B cell (primary cell): ENCODE data around the gene NME1. TPM values are rescaled to one million over a fixed set of nuclear protein-coding genes. Genes with fewer than 3 reads are reported as not detected.

Source experiments
- ATAC-seq: fragments of 200-7000 bp; cut with Tn5 transposase; one replicate; pipeline ENCODE4 v1.10.0; 2021; ENCODE audit warnings: low read depth, mild to moderate bottlenecking, moderate number of reproducible peaks, moderate library complexity
- CTCF ChIA-PET: fragments of 350-600 bp; sonication (Branson Sonifier 250); formaldehyde crosslinking; loops from one replicate; lab custom pipeline; 2021; ENCODE audit warnings: antibody characterized with exemption, inconsistent platforms; lab: Charles Lee
- POLR2A ChIA-PET: fragments of 350-600 bp; sonication (Branson Sonifier 250); formaldehyde crosslinking; loops from one replicate; lab custom pipeline; 2021; ENCODE audit warnings: antibody characterized with exemption; lab: Charles Lee
- DNase-seq: peaks from one replicate; pipeline ENCODE4 v3.0.0; 2013
- H2AFZ ChIP-seq: 2 replicates; pipeline ENCODE4 v1.6.1; 2012; ENCODE audit warnings: mild to moderate bottlenecking, low read depth, low read length; ENCODE audit not compliant: insufficient read depth, poor library complexity, severe bottlenecking
- H3K27ac ChIP-seq, 2 donors: 1 replicate in 1 of 2; 2 replicates in 1 of 2; pipeline ENCODE4 v1.5.1; 2012 to 2013; ENCODE audit warnings: low read length in 2 of 2, mild to moderate bottlenecking in 2 of 2, moderate library complexity in 1 of 2
- H3K27me3 ChIP-seq, 4 experiments: fragments of 200-600 bp in 1 of 4; sonication (generic) in 1 of 4; replicated peaks in 1 of 4; 1 replicate in 2 of 4; 2 replicates in 2 of 4; pipeline versions ENCODE4 v1.6.1 to v1.7.0; 2013 to 2016; ENCODE audit warnings: low read length in 3 of 4, mild to moderate bottlenecking in 2 of 4, mixed read lengths in 1 of 4, moderate library complexity in 1 of 4; ENCODE audit not compliant: insufficient read depth in 4 of 4, control insufficient read depth in 3 of 4; ENCODE audit errors: control extremely low read depth in 1 of 4
- H3K36me3 ChIP-seq, 2 experiments: replicated peaks in 1 of 2; 1 replicate in 1 of 2; 2 replicates in 1 of 2; pipeline versions ENCODE4 v1.6.1 to v1.7.1; 2013; ENCODE audit warnings: low read length in 1 of 2; ENCODE audit not compliant: insufficient read depth in 2 of 2, control insufficient read depth in 1 of 2; ENCODE audit errors: control extremely low read depth in 1 of 2, extremely low read depth in 1 of 2
- H3K4me1 ChIP-seq, 2 donors: fragments of 200-600 bp in 1 of 2; sonication (generic) in 1 of 2; 1 replicate in 1 of 2; 2 replicates in 1 of 2; pipeline versions ENCODE4 v1.5.1 to v1.6.1; 2013 to 2017; ENCODE audit warnings: low read length in 2 of 2; ENCODE audit not compliant: control insufficient read depth in 2 of 2, insufficient read depth in 2 of 2
- H3K4me2 ChIP-seq: replicated peaks from 2 replicates; pipeline ENCODE3; 2012; ENCODE audit warnings: mild to moderate bottlenecking, low read depth, low read length; ENCODE audit not compliant: poor library complexity, severe bottlenecking
- H3K4me3 ChIP-seq, 5 experiments: fragments of 200-600 bp in 1 of 5; sonication (generic) in 1 of 5; 1 replicate in 3 of 5; 2 replicates in 2 of 5; pipeline versions ENCODE4 v1.5.1 to v1.7.0; 2011 to 2016; ENCODE audit warnings: low read length in 4 of 5, mild to moderate bottlenecking in 4 of 5, low read depth in 2 of 5, control low read depth in 1 of 5, moderate library complexity in 1 of 5; ENCODE audit not compliant: insufficient read depth in 1 of 5; ENCODE audit errors: control extremely low read depth in 1 of 5, extremely low read depth in 1 of 5
- H3K79me2 ChIP-seq: fragments of 200-600 bp; sonication (generic); one replicate; pipeline ENCODE4 v1.6.0; 2016; ENCODE audit warnings: low read length; ENCODE audit not compliant: control insufficient read depth, insufficient read depth
- H3K9ac ChIP-seq: fragments of 200-600 bp; sonication (generic); 2 replicates; pipeline ENCODE4 v1.6.1; 2017; ENCODE audit warnings: mild to moderate bottlenecking, low read length, moderate library complexity
- H3K9me3 ChIP-seq, 3 donors: one replicate each; pipeline versions ENCODE4 v1.6.1 to v1.7.1; 2013; ENCODE audit warnings: low read length in 2 of 3; ENCODE audit not compliant: control insufficient read depth in 2 of 3, insufficient read depth in 1 of 3; ENCODE audit errors: control extremely low read depth in 1 of 3
- H4K20me1 ChIP-seq: 2 replicates; pipeline ENCODE4 v1.6.0; 2012; ENCODE audit warnings: mild to moderate bottlenecking, low read length; ENCODE audit not compliant: insufficient read depth, control insufficient read depth, poor library complexity, severe bottlenecking
- H3K27ac Mint-ChIP-seq: one replicate; pipeline ENCODE4 v1.8.0; 2021; ENCODE audit warnings: mixed read lengths
- H3K27me3 Mint-ChIP-seq: one replicate; pipeline ENCODE4 v1.8.0; 2021; ENCODE audit warnings: mixed read lengths
- H3K4me1 Mint-ChIP-seq: one replicate; pipeline ENCODE4 v1.8.0; 2021; ENCODE audit warnings: mixed read lengths
- H3K4me3 Mint-ChIP-seq: one replicate; pipeline ENCODE4 v1.8.0; 2021; ENCODE audit warnings: mixed read lengths
- H3K9me3 Mint-ChIP-seq: one replicate; pipeline ENCODE4 v1.8.0; 2022; ENCODE audit warnings: mixed read lengths; ENCODE audit not compliant: insufficient read depth
- CTCF ChIP-seq: fragments of 200-600 bp; IDR thresholded peaks from one replicate; pipeline ENCODE4 v1.8.0; 2022; ENCODE audit warnings: antibody characterized with exemption, mild to moderate bottlenecking
- EZH2 ChIP-seq: IDR thresholded peaks from 2 replicates; pipeline ENCODE4 v1.6.1; 2012; ENCODE audit warnings: borderline replicate concordance, low read depth, mild to moderate bottlenecking, moderate library complexity, low read length; ENCODE audit not compliant: insufficient read depth, poor library complexity, severe bottlenecking
- WGBS: methylation state at CpG from one replicate; pipeline ENCODE4 v1.1.5; 2013; ENCODE audit warnings: missing lambda C conversion rate; ENCODE audit not compliant: insufficient coverage; 5-methylcytosine and 5-hydroxymethylcytosine counted together
- intact Hi-C: fragments of 100-400 bp; cut with micrococcal nuclease; formaldehyde crosslinking; loops from one replicate; pipeline ENCODE4 v1.10.0; 2022
- polyA plus RNA-seq: library from polyadenylated mRNA; depleted of rRNA; stranded (reverse); fragments of >200 nt; gene quantifications from 2 replicates; pipeline ENCODE4 v1.2.3, GENCODE V29; 2012
- total RNA-seq, 2 donors: library from RNA; stranded (reverse); fragments of 120-200 nt in 1 of 2; gene quantifications; 1 replicate in 1 of 2; 2 replicates in 1 of 2; pipeline versions ENCODE4 v1.2.3 to v1.2.4, GENCODE V29; 2013 to 2022

Gene NME1
- total and polyA plus RNA-seq, 2 donors (not counting 1 experiment from before 2014, with no cell fraction given), result 19.0 to 27.5 TPM

- no peak for ATAC-seq
- 86% methylated on average over 1 of the region's 2 CpGs for WGBS
Measured at GRCh38 chr17:51149163-51149562, 4.2 kb upstream of the NME1 start.

GRCh38 chr17:51150932-51151331 is 2.4 kb upstream of the NME1 start:
- no peak for TF ChIP-seq CTCF
- TF ChIP-seq EZH2, result no peak
- ATAC-seq (no peak), DNase-seq (no peak)
- H3K9ac ChIP-seq, result no peak overlapping the region
- intact Hi-C loops, result loop anchor here (5.0 kb wide), 1 partner anchor 299 kb away; no protein-coding TSS in a partner anchor
- H4K20me1 ChIP-seq, result no peaks in the 10 kb centered on the region
- no peak overlapping the region for H3K27ac Mint-ChIP-seq
- no peaks in the 10 kb centered on the region for H3K27me3 Mint-ChIP-seq
- H3K27ac ChIP-seq, result no peak overlapping the region
- no peak overlapping the region for H2AFZ ChIP-seq
- no peaks in the 10 kb centered on the region for H3K9me3 Mint-ChIP-seq
- H3K9me3 ChIP-seq, result no peaks in the 10 kb centered on the region
- no peak overlapping the region for H3K4me2 ChIP-seq
- peaks cover 5% of the 10 kb centered on the region for H3K4me1 Mint-ChIP-seq
- H3K4me1 ChIP-seq, result peaks cover 16 to 23% of the 10 kb centered on the region in 2 donors
- peaks cover 26% of the 10 kb centered on the region for H3K79me2 ChIP-seq
- no peak overlapping the region for H3K4me3 ChIP-seq
- H3K36me3 ChIP-seq, result no peaks in the 10 kb centered on the region
- CTCF ChIA-PET, result interaction anchor here (1.5 to 4.0 kb wide), 3 partner anchors 28 to 150 kb away, joined by 3 to 97 read pairs (median 6); no protein-coding TSS in a partner anchor
- WGBS, result 100% methylated on average over 1 of the region's 5 CpGs
- no peak overlapping the region for H3K4me3 Mint-ChIP-seq
- no peaks in the 10 kb centered on the region for H3K27me3 ChIP-seq
- POLR2A ChIA-PET, result no interaction called here

More at GRCh38 chr17:51149163-51149562, 4.2 kb upstream of the NME1 start:
- Histone ChIP-seq H4K20me1 (no peaks in the 10 kb centered on the region), H3K79me2 (peaks cover 8% of the 10 kb centered on the region), H3K4me3 (no peak overlapping the region), H3K27me3 (no peaks in the 10 kb centered on the region), H3K36me3 (no peaks in the 10 kb centered on the region), H3K9me3 (no peaks in the 10 kb centered on the region), H3K9ac (no peak overlapping the region), H3K4me1 (peaks cover 9 to 13% of the 10 kb centered on the region in 2 donors), H3K4me2 (no peak overlapping the region), H3K27ac (no peak overlapping the region), H2AFZ (no peak overlapping the region)
- intact Hi-C loops, result no loop called here
- CTCF ChIA-PET, result interaction anchor here (0.6 to 1.3 kb wide), 2 partner anchors 150 to 296 kb away, joined by 3 read pairs; no protein-coding TSS in a partner anchor
- Mint-ChIP-seq H3K9me3 (no peaks in the 10 kb centered on the region), H3K4me3 (no peak overlapping the region), H3K27ac (no peak overlapping the region), H3K4me1 (no peaks in the 10 kb centered on the region), H3K27me3 (no peaks in the 10 kb centered on the region)
- POLR2A ChIA-PET, result no interaction called here
- DNase-seq, result no peak
- TF ChIP-seq EZH2, result no peak
- no peak for TF ChIP-seq CTCF
